ENCODE measurements around the gene ASB15.

Gene ASB15

DNA sequence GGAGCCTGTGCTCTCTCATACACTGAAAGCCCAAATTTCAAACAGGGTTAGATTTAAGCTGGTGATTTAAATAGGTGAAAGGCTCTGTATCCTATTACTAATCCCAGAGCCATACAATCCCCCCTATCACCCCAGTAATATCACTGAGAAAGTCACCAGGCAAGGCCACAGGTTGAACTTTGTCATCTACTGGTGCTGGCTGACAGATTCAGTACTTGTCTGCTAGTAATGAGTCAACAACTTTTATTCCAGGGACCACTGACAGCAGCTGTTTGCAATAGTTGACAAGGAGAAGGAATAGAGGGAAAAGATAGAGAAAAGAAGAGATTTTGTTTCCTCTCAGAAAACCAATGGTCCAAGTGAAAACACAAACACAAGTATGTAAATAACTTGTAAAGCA, 10.4 kb downstream of the ASB15 start:
- no peak for ATAC-seq
- TF ChIP-seq, protein P1, sequence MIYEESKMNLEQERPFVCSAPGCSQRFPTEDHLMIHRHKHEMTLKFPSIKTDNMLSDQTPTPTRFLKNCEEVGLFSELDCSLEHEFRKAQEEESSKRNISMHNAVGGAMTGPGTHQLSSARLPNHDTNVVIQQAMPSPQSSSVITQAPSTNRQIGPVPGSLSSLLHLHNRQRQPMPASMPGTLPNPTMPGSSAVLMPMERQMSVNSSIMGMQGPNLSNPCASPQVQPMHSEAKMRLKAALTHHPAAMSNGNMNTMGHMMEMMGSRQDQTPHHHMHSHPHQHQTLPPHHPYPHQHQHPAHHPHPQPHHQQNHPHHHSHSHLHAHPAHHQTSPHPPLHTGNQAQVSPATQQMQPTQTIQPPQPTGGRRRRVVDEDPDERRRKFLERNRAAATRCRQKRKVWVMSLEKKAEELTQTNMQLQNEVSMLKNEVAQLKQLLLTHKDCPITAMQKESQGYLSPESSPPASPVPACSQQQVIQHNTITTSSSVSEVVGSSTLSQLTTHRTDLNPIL (CRISPR knock-in tag; IDR thresholded peaks at IDR 0.05; ENCODE audit: low read depth), result no peak
- TF ChIP-seq TOX (CRISPR knock-in tag; IDR thresholded peaks at IDR 0.05; ENCODE audit: borderline replicate concordance) (no peak), BACH2 (CRISPR knock-in tag; IDR thresholded peaks at IDR 0.05; ENCODE audit: borderline replicate concordance) (no peak), CSDC2 (CRISPR knock-in tag; IDR thresholded peaks at IDR 0.05) (no peak), ZFP30 (CRISPR knock-in tag; IDR thresholded peaks at IDR 0.05) (no peak), SNAI2 (CRISPR knock-in tag; IDR thresholded peaks at IDR 0.05) (no peak), PPARA (CRISPR knock-in tag; IDR thresholded peaks at IDR 0.05; ENCODE audit: borderline replicate concordance) (no peak), RARB (CRISPR knock-in tag; IDR thresholded peaks at IDR 0.05) (no peak), PATZ1 (CRISPR knock-in tag; IDR thresholded peaks at IDR 0.05; ENCODE audit: borderline replicate concordance) (no peak), ZNF8 (CRISPR knock-in tag; IDR thresholded peaks at IDR 0.05) (no peak), CSRNP3 (CRISPR knock-in tag; IDR thresholded peaks at IDR 0.05) (no peak), ZNF70 (CRISPR knock-in tag; IDR thresholded peaks at IDR 0.05) (no peak), ARNTL (CRISPR knock-in tag; IDR thresholded peaks at IDR 0.05; ENCODE audit: borderline replicate concordance, low read depth) (no peak), GLIS3 (CRISPR knock-in tag; IDR thresholded peaks at IDR 0.05) (no peak)
- TF ChIP-seq, protein P2, sequence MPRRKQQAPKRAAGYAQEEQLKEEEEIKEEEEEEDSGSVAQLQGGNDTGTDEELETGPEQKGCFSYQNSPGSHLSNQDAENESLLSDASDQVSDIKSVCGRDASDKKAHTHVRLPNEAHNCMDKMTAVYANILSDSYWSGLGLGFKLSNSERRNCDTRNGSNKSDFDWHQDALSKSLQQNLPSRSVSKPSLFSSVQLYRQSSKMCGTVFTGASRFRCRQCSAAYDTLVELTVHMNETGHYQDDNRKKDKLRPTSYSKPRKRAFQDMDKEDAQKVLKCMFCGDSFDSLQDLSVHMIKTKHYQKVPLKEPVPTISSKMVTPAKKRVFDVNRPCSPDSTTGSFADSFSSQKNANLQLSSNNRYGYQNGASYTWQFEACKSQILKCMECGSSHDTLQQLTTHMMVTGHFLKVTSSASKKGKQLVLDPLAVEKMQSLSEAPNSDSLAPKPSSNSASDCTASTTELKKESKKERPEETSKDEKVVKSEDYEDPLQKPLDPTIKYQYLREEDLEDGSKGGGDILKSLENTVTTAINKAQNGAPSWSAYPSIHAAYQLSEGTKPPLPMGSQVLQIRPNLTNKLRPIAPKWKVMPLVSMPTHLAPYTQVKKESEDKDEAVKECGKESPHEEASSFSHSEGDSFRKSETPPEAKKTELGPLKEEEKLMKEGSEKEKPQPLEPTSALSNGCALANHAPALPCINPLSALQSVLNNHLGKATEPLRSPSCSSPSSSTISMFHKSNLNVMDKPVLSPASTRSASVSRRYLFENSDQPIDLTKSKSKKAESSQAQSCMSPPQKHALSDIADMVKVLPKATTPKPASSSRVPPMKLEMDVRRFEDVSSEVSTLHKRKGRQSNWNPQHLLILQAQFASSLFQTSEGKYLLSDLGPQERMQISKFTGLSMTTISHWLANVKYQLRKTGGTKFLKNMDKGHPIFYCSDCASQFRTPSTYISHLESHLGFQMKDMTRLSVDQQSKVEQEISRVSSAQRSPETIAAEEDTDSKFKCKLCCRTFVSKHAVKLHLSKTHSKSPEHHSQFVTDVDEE (CRISPR knock-in tag; IDR thresholded peaks at IDR 0.05), result no peak

GRCh38 chr7:123615344-123615743, 13.7 kb downstream of the ASB15 start:
- ATAC-seq, result peak; percentile 93
- TF ChIP-seq ZNF70 (CRISPR knock-in tag; IDR thresholded peaks at IDR 0.05), result peak; percentile 6; the same call in 1 of the 2 replicates
- peak; percentile 95 for TF ChIP-seq TCF4 (CRISPR knock-in tag; IDR thresholded peaks at IDR 0.05; ENCODE audit: borderline replicate concordance)
- peak; percentile 44; the same call in 1 of the 2 replicates for TF ChIP-seq PATZ1 (CRISPR knock-in tag; IDR thresholded peaks at IDR 0.05; ENCODE audit: borderline replicate concordance)
- TF ChIP-seq ZFP3 (CRISPR knock-in tag; IDR thresholded peaks at IDR 0.05), result no peak
- TF ChIP-seq RARB (CRISPR knock-in tag; IDR thresholded peaks at IDR 0.05), result no peak
- no peak for TF ChIP-seq OSR1 (CRISPR knock-in tag; IDR thresholded peaks at IDR 0.05)
- TF ChIP-seq SNAI2 (CRISPR knock-in tag; IDR thresholded peaks at IDR 0.05), result peak; percentile 96
- TF ChIP-seq GLIS3 (CRISPR knock-in tag; IDR thresholded peaks at IDR 0.05), result 0 out of 2 replicates have a peak, but pooled peaks have one; percentile 39
- no peak for TF ChIP-seq TOX (CRISPR knock-in tag; IDR thresholded peaks at IDR 0.05; ENCODE audit: borderline replicate concordance)
- TF ChIP-seq, protein P2 (CRISPR knock-in tag; IDR thresholded peaks at IDR 0.05), result peak; percentile 97
- no peak for TF ChIP-seq ZNF565 (CRISPR knock-in tag; conservative IDR thresholded peaks at IDR 0.05; ENCODE audit: low read depth)
- no peak; the same call in 1 of the 2 replicates for TF ChIP-seq ZFP30 (CRISPR knock-in tag; IDR thresholded peaks at IDR 0.05)
- no peak for TF ChIP-seq CSDC2 (CRISPR knock-in tag; IDR thresholded peaks at IDR 0.05)
- TF ChIP-seq, protein P1 (CRISPR knock-in tag; IDR thresholded peaks at IDR 0.05; ENCODE audit: low read depth), result peak; percentile 70
- peak; percentile 56; the same call in 1 of the 2 replicates for TF ChIP-seq CSRNP3 (CRISPR knock-in tag; IDR thresholded peaks at IDR 0.05)
- TF ChIP-seq ZNF8 (CRISPR knock-in tag; IDR thresholded peaks at IDR 0.05), result peak; percentile 34; the same call in 1 of the 2 replicates
- no peak for TF ChIP-seq PPARA (CRISPR knock-in tag; IDR thresholded peaks at IDR 0.05; ENCODE audit: borderline replicate concordance)
- TF ChIP-seq ARNTL (CRISPR knock-in tag; IDR thresholded peaks at IDR 0.05; ENCODE audit: borderline replicate concordance, low read depth), result no peak
- no peak for TF ChIP-seq ZC3H10 (CRISPR knock-in tag; IDR thresholded peaks at IDR 0.05)
